HEK293 (cell line): ENCODE data around the gene C14orf119.

ENCODE experiments used
- CTCF ChIA-PET: fragments of 350-600 bp; formaldehyde crosslinking; extraction: SDS; loops from one replicate; lab custom pipeline; 2021; ENCODE audit warnings: antibody characterized with exemption; lab: Yijun Ruan, JAX
- POLR2A ChIA-PET: fragments of 300-600 bp; formaldehyde crosslinking; extraction: SDS; loops from one replicate; lab custom pipeline; 2020; ENCODE audit warnings: antibody characterized with exemption, inconsistent platforms; lab: Yijun Ruan, JAX
- H3K27ac ChIP-seq: fragments of 200-500 bp; sonication (Bioruptor generic); 2 replicates; pipeline ENCODE4 v1.5.1; 2014; ENCODE audit warnings: low read depth, low read length, control low read depth, inconsistent platforms; ENCODE audit errors: extremely low read depth
- H3K36me3 ChIP-seq, 2 experiments: fragments of 200-500 bp in 1 of 2; sonication (Bioruptor generic) in 1 of 2; 1 replicate in 1 of 2; 2 replicates in 1 of 2; pipeline ENCODE4 v1.5.1; 2014 to 2017; ENCODE audit warnings: inconsistent platforms in 2 of 2, low read length in 2 of 2; ENCODE audit not compliant: control insufficient read depth in 2 of 2, insufficient read depth in 1 of 2
- H3K4me1 ChIP-seq: fragments of 200-500 bp; sonication (Bioruptor generic); 2 replicates; pipeline ENCODE4 v1.5.1; 2014; ENCODE audit warnings: mild to moderate bottlenecking, low read length, inconsistent platforms; ENCODE audit not compliant: control insufficient read depth, insufficient read depth
- H3K4me3 ChIP-seq: 2 replicates; pipeline ENCODE4 v1.5.1; 2011; ENCODE audit warnings: low read depth, mild to moderate bottlenecking, control low read depth, low read length, moderate library complexity
- H3K9me3 ChIP-seq: fragments of 200-500 bp; sonication (Bioruptor generic); 2 replicates; pipeline ENCODE4 v1.5.1; 2014; ENCODE audit warnings: low read depth, low read length, inconsistent platforms; ENCODE audit not compliant: control insufficient read depth, insufficient read depth
- GLIS1 ChIP-seq: fragments of 450-650 bp; formaldehyde crosslinking; IDR thresholded peaks from 2 replicates; pipeline ENCODE4 v1.5.1; 2016; ENCODE audit warnings: missing biosample characterization, missing genetic modification characterization
- IKZF3 ChIP-seq: fragments of 450-650 bp; IDR thresholded peaks from 2 replicates; pipeline ENCODE4 v1.5.0; 2018; ENCODE audit warnings: missing biosample characterization, mild to moderate bottlenecking, missing genetic modification characterization, moderate library complexity
- ZNF112 ChIP-seq: fragments of 450-650 bp; formaldehyde crosslinking; IDR thresholded peaks from 2 replicates; pipeline ENCODE4 v1.5.0; 2017; ENCODE audit warnings: missing biosample characterization, missing genetic modification characterization
- ZNF148 ChIP-seq: fragments of 450-650 bp; formaldehyde crosslinking; IDR thresholded peaks from 2 replicates; pipeline ENCODE4 v1.5.0; 2017; ENCODE audit warnings: missing biosample characterization, missing genetic modification characterization, borderline replicate concordance
- ZNF175 ChIP-seq: fragments of 450-650 bp; formaldehyde crosslinking; IDR thresholded peaks from 2 replicates; pipeline ENCODE4 v1.5.1; 2016; ENCODE audit warnings: missing biosample characterization, missing genetic modification characterization
- ZNF221 ChIP-seq: fragments of 450-650 bp; formaldehyde crosslinking; IDR thresholded peaks from 2 replicates; pipeline ENCODE4 v1.5.1; 2017; ENCODE audit warnings: missing biosample characterization, missing genetic modification characterization, borderline replicate concordance
- ZNF248 ChIP-seq: fragments of 450-650 bp; formaldehyde crosslinking; IDR thresholded peaks from 2 replicates; pipeline ENCODE4 v1.5.1; 2017; ENCODE audit warnings: missing biosample characterization, missing genetic modification characterization
- ZNF473 ChIP-seq: fragments of 450-650 bp; formaldehyde crosslinking; IDR thresholded peaks from 2 replicates; pipeline ENCODE4 v1.5.1; 2017; ENCODE audit warnings: missing biosample characterization, missing genetic modification characterization
- ZNF529 ChIP-seq: fragments of 450-650 bp; formaldehyde crosslinking; IDR thresholded peaks from 2 replicates; pipeline ENCODE4 v1.5.1; 2017; ENCODE audit warnings: missing genetic modification characterization, missing biosample characterization; ENCODE audit not compliant: insufficient replicate concordance
- ZNF621 ChIP-seq: fragments of 450-650 bp; formaldehyde crosslinking; IDR thresholded peaks from 2 replicates; pipeline ENCODE4 v1.5.1; 2017; ENCODE audit warnings: missing biosample characterization, missing genetic modification characterization
- ZNF624 ChIP-seq: fragments of 450-650 bp; formaldehyde crosslinking; IDR thresholded peaks from 2 replicates; pipeline ENCODE4 v1.5.1; 2017; ENCODE audit warnings: missing biosample characterization, missing genetic modification characterization
- ZNF654 ChIP-seq: fragments of 450-650 bp; formaldehyde crosslinking; IDR thresholded peaks from 2 replicates; pipeline ENCODE4 v1.5.1; 2016; ENCODE audit warnings: low read depth, missing biosample characterization, missing genetic modification characterization
- TF ChIP-seq, protein P1 (sequence below): fragments of 450-650 bp; formaldehyde crosslinking; IDR thresholded peaks from 2 replicates; pipeline ENCODE4 v1.5.1; 2016; ENCODE audit warnings: missing biosample characterization, missing genetic modification characterization
- TF ChIP-seq, protein P2 (sequence below): fragments of 450-650 bp; formaldehyde crosslinking; IDR thresholded peaks from 2 replicates; pipeline ENCODE4 v1.5.1; 2016; ENCODE audit warnings: missing biosample characterization, missing genetic modification characterization
- TF ChIP-seq, protein P3 (sequence below): fragments of 450-650 bp; formaldehyde crosslinking; IDR thresholded peaks from 2 replicates; pipeline ENCODE4 v1.5.1; 2017; ENCODE audit warnings: missing biosample characterization, missing genetic modification characterization
- TF ChIP-seq, protein P4 (sequence below): fragments of 450-650 bp; formaldehyde crosslinking; IDR thresholded peaks from 2 replicates; pipeline ENCODE4 v1.5.1; 2016; ENCODE audit warnings: missing biosample characterization, missing genetic modification characterization

Gene C14orf119

DNA sequence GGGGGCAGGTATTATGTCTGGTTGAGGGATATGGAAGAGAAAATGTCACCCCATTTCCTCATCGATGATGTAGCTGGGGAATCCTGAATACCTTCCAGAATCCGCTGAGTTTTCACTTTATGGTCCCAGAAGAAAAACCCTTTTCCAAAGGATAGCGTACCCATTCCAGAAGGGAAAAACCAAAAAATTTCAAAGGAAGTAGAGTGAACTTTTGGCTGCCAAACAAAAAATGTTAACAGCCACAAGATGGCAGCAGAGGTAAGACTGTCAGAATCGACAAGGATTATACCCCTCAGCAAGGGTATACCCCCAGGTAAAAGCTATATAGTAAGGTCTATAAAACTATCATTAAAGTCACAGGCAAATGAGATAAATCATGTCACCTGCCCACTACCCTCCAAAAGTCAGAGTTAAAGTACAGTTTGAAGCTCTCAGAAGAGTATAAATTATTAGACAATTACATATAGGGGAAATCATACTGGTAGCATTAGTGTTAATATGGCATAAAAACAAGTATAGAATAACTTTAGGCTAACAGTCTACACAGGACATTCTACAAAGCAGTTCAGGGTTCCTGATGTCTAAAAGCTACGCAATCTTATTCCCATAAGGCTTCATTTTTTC, 18.4 kb upstream of the C14orf119 start:
- Histone ChIP-seq H3K9me3 (no peaks in the 10 kb centered on the region), H3K4me3 (no peak overlapping the region), H3K4me1 (peaks cover 6% of the 10 kb centered on the region; the same call in 1 of the 2 replicates), H3K27ac (no peak overlapping the region), H3K36me3 (peaks cover 42 to 82% of the 10 kb centered on the region in 2 experiments)
- ChIA-PET CTCF (interaction anchor here (0.5 to 4.3 kb wide), 37 partner anchors 8 to 387 kb away, joined by 3 to 44 read pairs (median 4); partner anchors contain the start of genes ACIN1, C14orf119 and SLC7A8), POLR2A (interaction anchor here (1.6 to 2.5 kb wide), 2 partner anchors 10 to 18 kb away, joined by 3 to 15 read pairs; partner anchors contain the start of genes ACIN1 and C14orf119)
- TF ChIP-seq ZNF473 (tag by site-specific recombination) (no peak), ZNF221 (tag by site-specific recombination) (no peak), GLIS1 (tag by site-specific recombination) (no peak), ZNF175 (no peak), IKZF3 (tag by site-specific recombination) (0 out of 2 replicates have a peak, but pooled peaks have one; percentile 40), ZNF654 (tag by site-specific recombination) (peak; percentile 41), ZNF529 (no peak), ZNF112 (tag by site-specific recombination) (no peak), ZNF248 (tag by site-specific recombination) (no peak), ZNF624 (tag by site-specific recombination) (no peak), ZNF148 (tag by site-specific recombination) (no peak), ZNF621 (tag by site-specific recombination) (no peak)
- TF ChIP-seq, protein P1, sequence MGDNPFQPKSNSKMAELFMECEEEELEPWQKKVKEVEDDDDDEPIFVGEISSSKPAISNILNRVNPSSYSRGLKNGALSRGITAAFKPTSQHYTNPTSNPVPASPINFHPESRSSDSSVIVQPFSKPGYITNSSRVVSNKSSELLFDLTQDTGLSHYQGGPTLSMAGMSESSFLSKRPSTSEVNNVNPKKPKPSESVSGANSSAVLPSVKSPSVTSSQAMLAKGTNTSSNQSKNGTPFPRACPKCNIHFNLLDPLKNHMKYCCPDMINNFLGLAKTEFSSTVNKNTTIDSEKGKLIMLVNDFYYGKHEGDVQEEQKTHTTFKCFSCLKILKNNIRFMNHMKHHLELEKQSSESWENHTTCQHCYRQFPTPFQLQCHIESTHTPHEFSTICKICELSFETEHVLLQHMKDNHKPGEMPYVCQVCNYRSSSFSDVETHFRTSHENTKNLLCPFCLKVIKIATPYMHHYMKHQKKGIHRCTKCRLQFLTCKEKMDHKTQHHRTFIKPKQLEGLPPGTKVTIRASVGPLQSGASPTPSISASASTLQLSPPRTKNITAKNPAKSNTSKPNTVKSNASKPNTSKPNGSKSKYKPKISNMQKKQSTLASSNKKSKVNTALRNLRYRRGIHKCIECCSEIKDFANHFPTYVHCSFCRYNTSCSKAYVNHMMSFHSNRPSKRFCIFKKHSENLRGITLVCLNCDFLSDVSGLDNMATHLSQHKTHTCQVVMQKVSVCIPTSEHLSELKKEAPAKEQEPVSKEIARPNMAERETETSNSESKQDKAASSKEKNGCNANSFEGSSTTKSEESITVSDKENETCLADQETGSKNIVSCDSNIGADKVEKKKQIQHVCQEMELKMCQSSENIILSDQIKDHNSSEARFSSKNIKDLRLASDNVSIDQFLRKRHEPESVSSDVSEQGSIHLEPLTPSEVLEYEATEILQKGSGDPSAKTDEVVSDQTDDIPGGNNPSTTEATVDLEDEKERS (tag by site-specific recombination) = no peak
- TF ChIP-seq, protein P2, sequence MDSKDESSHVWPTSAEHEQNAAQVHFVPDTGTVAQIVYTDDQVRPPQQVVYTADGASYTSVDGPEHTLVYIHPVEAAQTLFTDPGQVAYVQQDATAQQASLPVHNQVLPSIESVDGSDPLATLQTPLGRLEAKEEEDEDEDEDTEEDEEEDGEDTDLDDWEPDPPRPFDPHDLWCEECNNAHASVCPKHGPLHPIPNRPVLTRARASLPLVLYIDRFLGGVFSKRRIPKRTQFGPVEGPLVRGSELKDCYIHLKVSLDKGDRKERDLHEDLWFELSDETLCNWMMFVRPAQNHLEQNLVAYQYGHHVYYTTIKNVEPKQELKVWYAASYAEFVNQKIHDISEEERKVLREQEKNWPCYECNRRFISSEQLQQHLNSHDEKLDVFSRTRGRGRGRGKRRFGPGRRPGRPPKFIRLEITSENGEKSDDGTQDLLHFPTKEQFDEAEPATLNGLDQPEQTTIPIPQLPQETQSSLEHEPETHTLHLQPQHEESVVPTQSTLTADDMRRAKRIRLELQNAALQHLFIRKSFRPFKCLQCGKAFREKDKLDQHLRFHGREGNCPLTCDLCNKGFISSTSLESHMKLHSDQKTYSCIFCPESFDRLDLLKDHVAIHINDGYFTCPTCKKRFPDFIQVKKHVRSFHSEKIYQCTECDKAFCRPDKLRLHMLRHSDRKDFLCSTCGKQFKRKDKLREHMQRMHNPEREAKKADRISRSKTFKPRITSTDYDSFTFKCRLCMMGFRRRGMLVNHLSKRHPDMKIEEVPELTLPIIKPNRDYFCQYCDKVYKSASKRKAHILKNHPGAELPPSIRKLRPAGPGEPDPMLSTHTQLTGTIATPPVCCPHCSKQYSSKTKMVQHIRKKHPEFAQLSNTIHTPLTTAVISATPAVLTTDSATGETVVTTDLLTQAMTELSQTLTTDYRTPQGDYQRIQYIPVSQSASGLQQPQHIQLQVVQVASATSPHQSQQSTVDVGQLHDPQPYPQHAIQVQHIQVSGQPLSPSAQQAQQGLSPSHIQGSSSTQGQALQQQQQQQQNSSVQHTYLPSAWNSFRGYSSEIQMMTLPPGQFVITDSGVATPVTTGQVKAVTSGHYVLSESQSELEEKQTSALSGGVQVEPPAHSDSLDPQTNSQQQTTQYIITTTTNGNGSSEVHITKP (tag by site-specific recombination) = no peak
- TF ChIP-seq, protein P3, sequence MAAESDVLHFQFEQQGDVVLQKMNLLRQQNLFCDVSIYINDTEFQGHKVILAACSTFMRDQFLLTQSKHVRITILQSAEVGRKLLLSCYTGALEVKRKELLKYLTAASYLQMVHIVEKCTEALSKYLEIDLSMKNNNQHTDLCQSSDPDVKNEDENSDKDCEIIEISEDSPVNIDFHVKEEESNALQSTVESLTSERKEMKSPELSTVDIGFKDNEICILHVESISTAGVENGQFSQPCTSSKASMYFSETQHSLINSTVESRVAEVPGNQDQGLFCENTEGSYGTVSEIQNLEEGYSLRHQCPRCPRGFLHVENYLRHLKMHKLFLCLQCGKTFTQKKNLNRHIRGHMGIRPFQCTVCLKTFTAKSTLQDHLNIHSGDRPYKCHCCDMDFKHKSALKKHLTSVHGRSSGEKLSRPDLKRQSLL = no peak
- TF ChIP-seq, protein P4, sequence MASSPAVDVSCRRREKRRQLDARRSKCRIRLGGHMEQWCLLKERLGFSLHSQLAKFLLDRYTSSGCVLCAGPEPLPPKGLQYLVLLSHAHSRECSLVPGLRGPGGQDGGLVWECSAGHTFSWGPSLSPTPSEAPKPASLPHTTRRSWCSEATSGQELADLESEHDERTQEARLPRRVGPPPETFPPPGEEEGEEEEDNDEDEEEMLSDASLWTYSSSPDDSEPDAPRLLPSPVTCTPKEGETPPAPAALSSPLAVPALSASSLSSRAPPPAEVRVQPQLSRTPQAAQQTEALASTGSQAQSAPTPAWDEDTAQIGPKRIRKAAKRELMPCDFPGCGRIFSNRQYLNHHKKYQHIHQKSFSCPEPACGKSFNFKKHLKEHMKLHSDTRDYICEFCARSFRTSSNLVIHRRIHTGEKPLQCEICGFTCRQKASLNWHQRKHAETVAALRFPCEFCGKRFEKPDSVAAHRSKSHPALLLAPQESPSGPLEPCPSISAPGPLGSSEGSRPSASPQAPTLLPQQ (tag by site-specific recombination) = no peak
